Measurements from ENCODE around the gene MED16. TPM values are rescaled to one million over a fixed set of nuclear protein-coding genes. Genes with fewer than 3 reads are reported as not detected.

MED16 gene, protein sequence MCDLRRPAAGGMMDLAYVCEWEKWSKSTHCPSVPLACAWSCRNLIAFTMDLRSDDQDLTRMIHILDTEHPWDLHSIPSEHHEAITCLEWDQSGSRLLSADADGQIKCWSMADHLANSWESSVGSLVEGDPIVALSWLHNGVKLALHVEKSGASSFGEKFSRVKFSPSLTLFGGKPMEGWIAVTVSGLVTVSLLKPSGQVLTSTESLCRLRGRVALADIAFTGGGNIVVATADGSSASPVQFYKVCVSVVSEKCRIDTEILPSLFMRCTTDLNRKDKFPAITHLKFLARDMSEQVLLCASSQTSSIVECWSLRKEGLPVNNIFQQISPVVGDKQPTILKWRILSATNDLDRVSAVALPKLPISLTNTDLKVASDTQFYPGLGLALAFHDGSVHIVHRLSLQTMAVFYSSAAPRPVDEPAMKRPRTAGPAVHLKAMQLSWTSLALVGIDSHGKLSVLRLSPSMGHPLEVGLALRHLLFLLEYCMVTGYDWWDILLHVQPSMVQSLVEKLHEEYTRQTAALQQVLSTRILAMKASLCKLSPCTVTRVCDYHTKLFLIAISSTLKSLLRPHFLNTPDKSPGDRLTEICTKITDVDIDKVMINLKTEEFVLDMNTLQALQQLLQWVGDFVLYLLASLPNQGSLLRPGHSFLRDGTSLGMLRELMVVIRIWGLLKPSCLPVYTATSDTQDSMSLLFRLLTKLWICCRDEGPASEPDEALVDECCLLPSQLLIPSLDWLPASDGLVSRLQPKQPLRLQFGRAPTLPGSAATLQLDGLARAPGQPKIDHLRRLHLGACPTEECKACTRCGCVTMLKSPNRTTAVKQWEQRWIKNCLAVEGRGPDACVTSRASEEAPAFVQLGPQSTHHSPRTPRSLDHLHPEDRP
- total RNA-seq = 10 to 100 TPM; 29.4 to 33.6 TPM
- long read RNA-seq, donor 1, transcript MED16-204 (15 exons, 3,420 nt) = major isoform, 9 of 20 reads
- long read RNA-seq, donor 1, partial matches to known transcripts = 7 of 20 reads
- long read RNA-seq, donor 1, other reads (novel, unspliced or antisense) = 4 of 20 reads
- long read RNA-seq, donor 2, transcript MED16-204 (15 exons, 3,420 nt) = major isoform, 27 of 62 reads
- long read RNA-seq, donor 2, partial matches to known transcripts = 29 of 62 reads
- long read RNA-seq, donor 2, other reads (novel, unspliced or antisense) = 4 of 62 reads

DNA sequence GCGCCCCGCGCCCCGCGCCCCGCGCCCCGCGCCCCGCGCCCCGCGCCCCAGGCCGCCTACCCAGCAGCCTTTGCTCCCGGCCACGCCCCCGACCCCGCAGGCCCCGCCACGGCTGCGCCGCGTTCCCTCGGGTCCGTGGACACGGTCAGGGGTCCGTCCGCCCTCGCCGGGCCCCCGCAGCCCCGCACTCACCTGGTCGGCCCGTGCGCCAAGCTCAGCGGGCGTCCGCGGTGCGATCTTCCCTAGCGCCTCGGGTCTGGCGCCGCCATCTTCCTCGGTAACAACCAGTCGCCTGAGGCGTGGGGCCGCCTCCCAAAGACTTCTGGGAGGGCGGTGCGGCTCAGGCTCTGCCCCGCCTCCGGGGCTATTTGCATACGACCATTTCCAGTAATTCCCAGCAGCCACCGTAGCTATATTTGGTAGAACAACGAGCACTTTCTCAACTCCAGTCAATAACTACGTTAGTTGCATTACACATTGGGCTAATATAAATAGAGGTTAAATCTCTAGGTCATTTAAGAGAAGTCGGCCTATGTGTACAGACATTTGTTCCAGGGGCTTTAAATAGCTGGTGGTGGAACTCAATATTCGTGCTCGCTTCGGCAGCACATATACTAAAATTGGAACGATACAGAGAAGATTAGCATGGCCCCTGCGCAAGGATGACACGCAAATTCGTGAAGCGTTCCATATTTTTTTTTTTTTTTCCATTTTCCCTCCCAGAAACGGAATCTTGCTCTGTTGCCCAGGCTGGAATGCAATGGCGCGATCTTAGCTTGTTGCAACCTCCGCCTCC is at the start of gene MED16, which contains the start of gene RNU6-9:
TSS of gene MED16 (minus strand) at position 294 of the 796 bp plus-strand sequence. CDS start 2,056 bp downstream, outside the sequence.
TSS of gene RNU6-9 (plus strand) at position 591 of the 796 bp plus-strand sequence.
- DNase-seq (ENCODE audit: low spot score) = peak; percentile 97
- intact Hi-C loops (cut with DNase I) = no loop called here

DNA sequence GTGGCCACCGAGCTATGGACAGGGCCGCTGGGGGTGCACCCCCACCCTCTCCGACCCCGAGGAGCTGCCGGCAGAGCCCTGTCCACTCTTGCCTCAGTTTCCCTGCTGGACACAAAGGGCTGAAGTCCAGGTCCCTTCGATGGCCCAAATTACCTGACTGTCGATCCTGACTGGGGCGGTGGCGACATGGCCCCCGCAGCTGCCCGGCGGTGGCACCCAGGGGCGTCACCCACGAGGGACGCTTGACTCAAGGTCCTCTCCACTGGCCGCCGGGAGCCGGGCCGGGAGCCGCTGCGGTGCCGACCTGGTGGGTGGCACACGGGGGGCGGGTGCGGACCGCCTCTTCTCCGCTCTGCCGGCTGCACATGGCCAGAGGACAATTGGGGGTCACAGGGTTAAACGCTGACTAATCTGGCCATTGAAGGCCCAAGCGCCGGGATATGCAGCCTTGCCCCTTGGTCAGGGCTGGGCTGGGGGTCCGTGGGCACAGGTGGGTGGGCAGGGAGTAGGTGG is 49.2 kb upstream of the MED16 start:
- intact Hi-C loops (cut with DNase I) = no loop called here

DNA sequence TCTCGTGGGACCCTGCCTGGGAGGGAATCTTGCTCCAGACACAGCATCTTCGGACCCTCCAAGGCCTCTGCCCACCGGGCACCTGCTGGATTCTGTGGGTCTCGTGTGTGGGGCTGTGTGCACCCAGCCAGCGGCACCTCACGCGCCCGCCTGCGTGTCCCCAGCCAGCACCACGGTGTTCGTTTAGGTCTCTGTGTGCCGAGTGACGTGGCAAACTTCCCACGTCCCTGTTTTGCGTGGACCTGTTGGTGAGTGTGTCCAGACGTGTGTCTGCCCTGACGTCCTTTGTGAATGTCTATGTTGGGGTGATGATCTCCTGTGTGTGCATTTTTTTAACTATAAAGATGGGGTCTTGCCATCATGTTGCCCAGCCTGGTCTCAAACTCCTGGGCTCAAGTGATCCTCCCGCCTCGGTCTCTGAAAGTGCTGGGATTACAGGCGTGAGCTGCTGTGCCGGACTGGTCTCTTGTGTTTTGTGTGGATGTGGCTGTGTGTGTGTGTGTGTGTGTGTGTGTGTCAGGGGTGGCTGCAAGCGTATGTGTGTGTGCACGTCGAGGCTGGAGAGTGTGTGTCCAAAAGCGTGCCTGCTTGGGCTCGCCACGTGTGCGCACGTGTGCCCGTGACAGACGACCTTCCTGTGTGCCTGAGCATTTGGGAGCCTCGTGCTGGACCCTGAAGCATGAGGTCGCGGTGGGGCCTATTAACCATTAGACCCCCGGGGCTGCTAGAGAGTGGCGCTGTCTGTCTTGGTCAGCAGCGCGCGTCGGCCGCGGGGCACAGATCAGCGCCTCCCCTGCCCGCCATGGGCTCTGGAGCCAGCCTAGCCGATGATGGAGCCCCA is 48.5 kb upstream of the MED16 start:
- intact Hi-C loops (cut with DNase I) = no loop called here

More for the DNA sequence above, 49.2 kb upstream of the MED16 start:
- DNase-seq (ENCODE audit: low spot score) = no peak

DNA sequence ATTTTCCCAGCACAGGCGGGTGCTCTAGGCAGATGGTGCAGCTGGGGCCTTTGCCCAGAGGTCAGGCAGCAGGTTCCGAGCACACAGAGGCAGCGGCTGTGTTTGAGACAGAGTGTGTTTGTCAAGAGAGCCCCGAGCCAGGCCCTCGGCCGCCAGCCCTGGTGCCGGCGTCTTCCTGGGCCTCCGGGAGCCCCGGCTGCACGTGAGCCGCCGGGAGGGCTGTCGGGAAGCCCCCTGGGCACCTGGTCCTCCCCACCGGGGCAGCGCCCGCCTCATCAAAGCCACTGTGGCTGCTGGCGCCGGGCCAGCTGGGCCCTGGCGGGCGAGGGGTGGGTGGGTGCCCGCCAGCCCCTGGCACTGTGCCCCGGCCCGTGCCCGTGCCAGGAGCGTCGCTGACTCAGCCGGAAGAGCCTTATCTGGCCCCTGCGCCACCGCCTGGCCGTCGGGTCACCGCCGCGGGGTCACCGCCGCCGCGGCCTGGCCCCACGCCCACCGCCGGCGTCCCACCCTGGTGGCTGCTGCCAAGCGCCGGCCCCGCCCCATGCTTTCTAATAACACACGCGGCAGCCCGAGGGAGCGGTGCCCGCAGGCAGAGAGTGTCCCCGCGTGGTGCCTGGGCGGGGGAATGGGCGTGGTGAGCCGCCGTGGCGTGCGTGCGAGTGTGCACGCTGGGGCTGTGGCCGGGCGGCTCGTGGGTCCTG is 47.8 kb upstream of the MED16 start:
- DNase-seq (ENCODE audit: low spot score) = peak; percentile 92
- intact Hi-C loops (cut with DNase I) = no loop called here

More for the DNA sequence above, 48.5 kb upstream of the MED16 start:
- no peak for DNase-seq (ENCODE audit: low spot score)

DNA sequence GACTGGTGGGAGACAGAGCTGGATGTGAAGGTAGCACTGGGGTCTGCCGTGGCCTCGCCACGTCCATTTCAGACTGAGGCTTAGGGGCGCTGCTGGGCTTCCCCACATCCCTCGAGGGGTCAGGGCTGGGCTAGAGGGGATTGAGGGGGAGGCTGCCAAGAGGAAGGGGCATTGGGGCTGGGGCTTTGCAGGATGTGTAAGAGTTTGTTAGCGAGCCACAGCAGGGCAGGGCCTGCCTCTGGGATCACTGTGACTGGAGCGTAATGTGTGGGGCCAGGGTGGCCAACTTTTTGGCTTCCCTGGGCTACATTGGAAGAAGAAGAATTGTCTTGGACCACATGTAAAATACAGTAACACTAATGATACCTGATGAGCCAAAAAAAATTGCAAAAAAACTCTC is 46.9 kb upstream of the MED16 start:
- intact Hi-C loops (cut with DNase I) = no loop called here
- no peak for DNase-seq (ENCODE audit: low spot score)

DNA sequence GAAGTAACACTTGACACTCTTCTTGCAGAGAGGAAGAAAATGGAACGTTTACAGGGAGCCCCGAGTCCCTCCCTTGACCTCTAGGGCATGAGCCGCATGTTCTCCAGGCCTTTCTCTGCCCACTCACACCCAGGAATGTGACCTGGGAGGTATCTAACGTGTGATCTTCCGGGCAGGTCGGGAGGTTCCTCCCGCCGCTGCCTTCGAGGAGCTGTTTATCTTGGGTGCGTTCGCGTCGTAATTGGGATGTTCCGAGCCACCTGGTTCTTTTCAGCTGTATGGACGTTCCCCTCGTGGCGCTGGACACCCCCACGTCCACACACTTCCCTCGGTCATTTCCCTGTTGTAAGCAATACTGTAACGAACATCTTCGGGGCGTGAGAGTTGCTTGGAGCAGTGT is 46.5 kb upstream of the MED16 start:
- intact Hi-C loops (cut with DNase I) = no loop called here

DNA sequence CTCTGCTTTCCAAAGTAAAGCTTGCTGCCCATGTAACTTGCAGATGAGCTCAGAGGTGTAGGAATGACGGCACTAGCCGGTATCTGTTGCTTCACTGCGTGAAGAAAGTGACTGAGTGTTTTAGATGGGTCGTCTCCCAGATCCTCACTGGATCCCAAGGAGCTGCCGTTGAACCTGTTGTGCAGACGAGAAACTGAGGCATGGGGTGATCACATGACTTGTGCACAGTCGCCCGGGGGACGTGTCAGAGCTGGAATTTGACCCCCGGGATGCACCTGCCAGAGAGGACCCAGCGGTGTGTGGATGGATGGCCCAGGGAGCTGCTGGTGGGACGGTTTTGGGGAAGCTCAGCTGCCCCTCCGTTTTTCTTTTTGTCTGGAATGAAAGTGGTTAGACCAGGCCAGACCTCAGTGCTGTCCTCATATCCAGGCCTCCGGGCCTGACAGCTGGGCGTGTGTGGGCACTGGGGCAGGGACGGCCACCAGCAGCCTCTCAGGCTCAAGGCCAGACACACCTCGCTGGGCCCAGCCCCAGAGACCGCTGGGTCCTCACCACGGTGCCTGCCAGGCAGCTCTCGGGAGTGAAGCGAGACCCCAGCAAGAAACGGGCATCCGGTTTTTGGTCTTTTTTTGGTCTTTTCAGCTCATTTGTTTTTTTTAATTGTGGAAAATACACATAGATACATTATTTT is 45.4 kb upstream of the MED16 start:
- intact Hi-C loops (cut with DNase I) = no loop called here

More for the DNA sequence above, 46.5 kb upstream of the MED16 start:
- no peak for DNase-seq (ENCODE audit: low spot score)

DNA sequence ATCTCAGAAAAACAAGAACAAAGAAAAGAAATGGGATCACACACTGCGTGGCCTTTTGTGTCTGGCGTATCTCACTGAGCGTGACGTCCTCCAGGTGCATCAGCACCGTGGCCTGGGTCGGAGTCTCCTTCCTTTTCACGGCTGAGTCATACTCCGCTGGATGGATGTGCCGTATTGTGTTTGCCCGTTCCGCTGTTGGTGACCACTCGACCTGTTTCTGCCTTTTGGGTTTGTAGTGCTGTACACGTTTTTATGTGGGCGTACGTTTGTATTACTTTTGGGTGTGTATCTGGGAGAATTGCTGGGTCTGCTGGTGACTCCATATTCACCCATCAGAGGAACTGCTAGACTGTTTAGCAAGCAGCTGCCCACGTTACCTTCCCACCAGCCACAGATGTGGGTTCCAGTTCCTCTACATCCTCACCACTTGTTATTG is 44.3 kb upstream of the MED16 start:
- intact Hi-C loops (cut with DNase I) = no loop called here
- no peak for DNase-seq (ENCODE audit: low spot score)

More for the DNA sequence above, 45.4 kb upstream of the MED16 start:
- no peak for DNase-seq (ENCODE audit: low spot score)

DNA sequence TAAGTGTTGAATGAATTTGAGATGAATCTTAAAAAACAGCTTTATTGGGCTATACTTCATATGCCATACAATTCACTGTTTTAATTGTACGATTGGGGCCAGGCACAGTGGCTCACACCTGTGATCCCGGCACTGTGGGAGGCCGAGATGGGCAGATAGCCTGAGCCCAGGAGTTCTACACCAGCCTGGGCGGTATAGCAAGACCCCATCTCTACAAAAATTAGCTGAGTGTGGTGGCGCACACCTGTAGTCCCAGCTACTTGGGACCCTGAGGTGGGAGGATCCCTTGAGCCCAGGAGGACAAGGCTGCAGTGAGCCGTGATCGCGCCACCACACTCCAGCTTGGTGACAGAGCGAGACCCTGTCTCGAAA is 43.2 kb upstream of the MED16 start:
- intact Hi-C loops (cut with DNase I) = no loop called here
- no peak for DNase-seq (ENCODE audit: low spot score)

DNA sequence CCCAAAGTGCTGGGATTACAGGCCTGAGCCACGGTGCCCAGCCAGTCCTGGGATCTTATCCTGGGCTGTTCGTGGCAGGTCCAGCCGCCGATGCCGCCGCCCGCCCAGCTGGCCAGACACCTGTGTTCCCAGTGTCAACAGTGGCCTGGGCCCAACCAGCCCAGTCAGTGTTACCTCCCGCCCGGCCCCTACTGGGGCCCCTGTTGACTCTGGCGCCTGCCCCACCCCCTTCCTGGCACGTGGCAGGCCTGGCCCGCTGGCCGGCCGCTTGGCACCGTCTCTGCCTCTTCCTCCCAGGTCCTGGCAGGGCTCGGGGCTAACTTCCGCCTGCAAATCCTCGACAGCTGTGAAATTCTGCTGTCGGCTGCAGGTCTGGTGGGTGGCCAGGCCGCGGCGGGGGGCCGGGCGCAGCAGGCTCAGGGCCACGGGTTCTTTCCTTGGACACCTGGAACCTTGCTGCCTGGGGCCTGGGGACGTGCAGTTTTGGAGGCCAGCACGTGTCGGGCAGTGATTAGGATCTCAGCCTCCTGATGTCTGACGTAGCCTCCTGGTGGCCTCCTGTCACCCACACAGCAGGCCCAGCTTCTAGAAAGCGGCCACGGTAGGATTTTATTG is 42.0 kb upstream of the MED16 start:
- peak; percentile 95 for DNase-seq (ENCODE audit: low spot score)
- intact Hi-C loops (cut with DNase I) = no loop called here

DNA sequence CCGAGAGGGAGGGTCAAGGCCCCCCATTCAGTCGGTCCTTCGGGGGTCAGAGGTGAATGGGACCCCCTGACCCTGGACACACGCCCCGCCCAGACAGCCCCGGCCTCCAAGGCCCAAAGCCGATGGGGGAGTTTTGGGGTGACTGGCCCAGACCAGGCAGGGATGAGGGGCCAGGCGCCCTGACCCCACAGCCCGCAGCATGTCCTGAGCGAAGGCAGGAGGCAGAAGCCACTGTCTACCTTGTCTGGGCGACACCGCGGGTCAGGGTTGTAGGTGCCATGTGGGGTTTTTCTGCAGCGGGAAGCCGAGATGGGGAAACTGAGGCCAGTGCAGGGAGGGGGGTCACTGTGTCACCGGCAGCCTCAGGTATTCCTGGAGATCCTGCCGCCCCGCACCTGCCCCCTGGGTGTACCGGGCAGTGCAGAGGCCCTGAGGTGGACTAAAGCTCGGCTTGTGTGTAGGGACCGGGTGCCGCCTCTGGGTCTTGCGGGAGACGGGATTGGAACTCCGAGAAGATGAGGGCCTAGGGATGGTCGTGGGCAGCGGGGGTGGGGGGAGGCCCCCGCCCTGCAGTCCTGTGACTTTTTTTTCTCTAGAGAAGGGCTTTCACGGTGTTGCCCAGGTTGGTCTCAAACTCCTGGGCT is 41.3 kb upstream of the MED16 start:
- no peak for DNase-seq (ENCODE audit: low spot score)
- intact Hi-C loops (cut with DNase I) = no loop called here

DNA sequence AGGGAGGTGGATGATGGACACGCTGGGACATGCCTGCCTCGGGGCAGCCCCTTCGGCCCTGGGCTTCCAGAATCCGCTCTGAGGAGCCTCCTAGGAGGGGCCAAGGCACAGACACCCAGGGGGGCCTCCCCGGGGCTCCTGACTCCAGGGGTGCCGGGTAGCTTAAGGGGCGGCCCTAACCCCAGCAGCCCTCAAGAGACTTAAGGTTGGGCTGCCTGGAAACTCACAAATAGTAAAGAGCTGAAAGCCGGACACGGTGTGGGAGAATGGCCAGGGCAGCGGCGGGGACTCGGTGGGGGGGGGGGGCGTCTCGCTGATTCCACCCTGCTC is 40.5 kb upstream of the MED16 start:
- DNase-seq (ENCODE audit: low spot score) = no peak
- intact Hi-C loops (cut with DNase I) = no loop called here

DNA sequence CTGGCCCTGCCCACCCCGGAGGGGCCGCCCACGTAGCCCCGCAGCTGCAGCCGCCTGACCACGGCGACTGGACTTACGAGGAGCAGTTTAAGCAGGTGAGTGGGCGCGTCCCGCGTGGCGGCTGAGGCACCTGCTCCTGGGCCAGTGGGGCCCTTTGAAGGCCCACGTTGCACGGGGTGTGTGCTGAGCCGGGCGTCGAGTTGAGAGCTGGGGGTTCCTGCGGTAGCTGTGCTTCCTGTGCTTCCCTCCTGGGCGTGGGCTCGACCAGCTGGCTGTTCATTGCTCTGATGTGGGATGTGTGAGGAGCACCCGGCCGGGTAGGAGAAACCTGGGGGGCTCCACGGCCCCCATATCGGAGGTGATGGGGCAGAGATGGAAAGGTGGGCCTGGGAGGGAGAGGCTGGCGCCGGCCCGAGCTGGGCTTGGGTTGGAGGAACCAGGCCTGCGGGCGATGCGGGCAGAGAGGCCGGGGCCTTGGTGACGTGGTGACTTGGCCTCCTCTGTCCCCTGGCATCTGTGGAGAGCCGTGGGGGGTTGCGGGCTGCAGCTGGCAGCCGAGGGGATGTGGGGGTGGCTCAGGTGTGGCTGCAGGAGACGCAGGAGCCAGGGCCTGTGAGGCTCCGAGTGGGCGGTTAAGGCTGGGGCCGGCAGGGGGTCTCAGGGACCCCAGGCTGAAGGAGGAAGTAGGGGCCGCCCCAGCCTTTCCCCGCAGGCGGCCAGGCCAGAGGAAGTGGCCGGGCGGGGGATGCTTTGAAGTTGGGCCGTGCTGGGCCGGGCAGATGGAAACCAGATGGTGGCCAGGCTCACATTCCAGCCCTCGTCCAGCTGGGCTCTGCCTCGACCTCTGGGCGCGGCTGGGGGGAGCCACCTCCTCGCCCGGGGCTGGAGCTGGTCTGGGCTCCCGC is 39.9 kb upstream of the MED16 start:
- DNase-seq (ENCODE audit: low spot score) = peak; percentile 93
- intact Hi-C loops (cut with DNase I) = no loop called here

DNA sequence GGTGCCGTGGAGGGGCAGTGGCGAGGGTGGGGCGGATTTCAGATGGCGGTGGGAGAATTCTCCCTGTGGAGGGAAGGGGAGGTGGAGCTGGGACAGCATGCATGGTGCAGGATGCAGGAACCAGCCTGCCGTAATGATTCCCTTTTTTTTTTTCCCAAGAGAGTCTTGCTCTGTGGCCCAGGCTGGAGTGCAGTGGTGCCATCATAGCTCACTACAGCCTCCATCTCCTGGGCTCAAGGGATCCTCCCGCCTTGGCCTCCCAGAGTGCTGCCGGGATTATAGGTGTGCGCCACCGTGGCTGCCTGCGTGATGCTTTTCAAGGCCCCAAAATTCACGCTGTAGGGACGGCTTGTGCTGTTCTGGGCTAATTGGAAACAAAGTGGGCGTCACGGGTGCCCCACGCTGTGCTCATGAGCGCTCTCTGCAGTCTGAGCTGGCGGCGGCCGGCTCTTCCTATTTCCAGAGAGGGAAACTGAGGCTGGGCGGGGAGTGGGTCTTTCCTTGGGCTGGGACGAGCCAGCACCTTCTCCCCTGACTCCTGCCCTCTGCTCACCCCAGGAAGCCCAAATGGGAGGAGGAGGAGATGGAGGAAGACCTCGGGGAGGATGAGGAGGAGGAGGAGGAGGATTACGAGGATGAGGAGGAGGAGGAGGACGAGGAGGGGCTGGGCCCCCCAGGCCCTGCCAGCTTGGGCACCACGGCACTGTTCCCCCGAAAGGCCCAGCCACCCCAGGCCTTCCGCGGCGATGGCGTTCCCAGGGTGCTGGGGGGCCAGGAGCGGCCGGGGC is 39.1 kb upstream of the MED16 start:
- no peak for DNase-seq (ENCODE audit: low spot score)
- intact Hi-C loops (cut with DNase I) = no loop called here

All from posterior vena cava (tissue), 2 donors.